NCI-H524 treated with DMSO at 0.1 percent for 48 hours (cell line): ENCODE results near the gene YRDC.
A peak's percentile ranks its signal among the peaks of the same experiment; 100 is the strongest.

Source experiments
- DNase-seq: peaks from one replicate; lab custom pipeline; 2025; lab: John Stamatoyannopoulos, UW

The YRDC gene

DNA sequence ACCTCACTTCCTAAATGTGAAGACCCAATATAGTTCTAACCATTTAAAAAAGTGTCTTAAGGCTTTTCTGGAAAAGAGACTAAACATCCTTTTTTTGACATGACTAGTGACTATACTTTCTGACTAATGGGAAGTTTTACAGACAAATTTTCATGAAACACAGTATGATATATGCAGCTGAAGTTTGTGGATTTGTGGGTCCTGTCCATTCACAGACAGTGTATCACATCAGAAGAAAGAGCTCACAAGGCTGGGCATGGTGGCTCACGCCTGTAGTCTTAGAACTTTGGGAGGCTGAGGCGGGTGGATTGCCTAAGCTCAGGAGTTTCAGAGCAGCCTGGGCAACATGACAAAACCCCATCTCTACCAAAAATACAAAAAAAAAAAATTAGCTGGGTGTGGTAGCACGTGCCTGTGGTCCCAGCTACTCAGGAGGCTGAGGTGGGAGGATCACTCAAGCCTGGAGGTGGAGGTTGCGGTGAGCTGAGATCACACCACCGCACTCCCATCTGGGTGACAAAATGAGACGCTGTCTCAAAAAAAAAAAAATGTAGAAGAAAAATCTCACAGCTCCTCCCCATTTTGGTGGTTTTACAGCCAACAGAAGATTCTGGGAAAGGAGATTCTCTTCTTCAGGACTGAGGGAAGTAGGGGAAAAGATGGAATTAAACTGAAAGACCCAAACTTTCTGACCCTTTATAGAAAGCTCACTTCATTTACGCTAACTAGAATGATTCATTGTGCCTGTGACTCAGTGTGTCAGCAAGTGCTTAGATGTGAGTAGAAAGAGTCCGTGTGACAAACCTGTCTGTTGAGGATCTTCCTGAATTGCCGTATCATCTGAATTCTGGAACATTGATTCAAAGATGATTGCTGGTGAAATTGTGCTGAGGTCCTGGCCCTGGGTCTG lies 15.2 kb upstream of the YRDC start:
- no peak for DNase-seq

DNA sequence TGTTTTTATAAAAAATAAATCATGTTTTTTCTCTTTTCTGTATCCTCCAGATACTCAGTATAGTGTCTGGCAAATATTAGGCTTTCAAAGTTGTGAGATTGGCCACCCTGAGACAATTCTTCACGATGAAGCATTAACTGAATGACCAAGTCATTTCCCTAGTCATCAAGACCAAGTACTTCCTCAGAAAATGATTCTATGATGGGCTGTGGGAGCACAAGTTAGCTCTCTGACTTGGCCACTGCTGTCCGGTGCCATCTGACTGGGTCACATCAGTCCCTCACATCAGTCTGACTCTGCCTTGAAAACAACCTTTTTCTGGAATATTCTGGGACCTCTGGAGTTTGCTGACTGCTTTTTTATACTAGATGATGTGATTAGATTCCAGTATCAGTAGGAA lies 13.5 kb upstream of the YRDC start:
- no peak for DNase-seq

DNA sequence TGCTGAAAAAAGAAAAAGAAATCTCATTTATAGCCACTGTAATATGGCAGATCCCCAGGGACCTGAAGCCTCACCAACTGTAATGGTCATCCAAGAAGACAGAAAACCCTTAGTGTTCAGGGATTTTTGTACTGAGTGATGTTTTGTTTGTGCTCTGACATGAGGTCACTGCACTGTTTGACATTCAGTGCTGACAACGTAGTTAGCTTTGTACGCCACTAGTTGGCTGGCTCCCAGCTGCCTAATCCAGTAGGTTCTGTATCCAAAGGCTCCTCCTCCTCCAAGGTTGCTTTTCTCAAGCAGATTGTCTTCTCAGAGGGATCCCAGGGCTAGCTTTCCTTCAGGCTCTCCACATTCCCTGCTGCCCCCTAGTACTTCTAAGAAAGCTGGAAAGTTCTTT lies 9.5 kb upstream of the YRDC start:
- DNase-seq = no peak

DNA sequence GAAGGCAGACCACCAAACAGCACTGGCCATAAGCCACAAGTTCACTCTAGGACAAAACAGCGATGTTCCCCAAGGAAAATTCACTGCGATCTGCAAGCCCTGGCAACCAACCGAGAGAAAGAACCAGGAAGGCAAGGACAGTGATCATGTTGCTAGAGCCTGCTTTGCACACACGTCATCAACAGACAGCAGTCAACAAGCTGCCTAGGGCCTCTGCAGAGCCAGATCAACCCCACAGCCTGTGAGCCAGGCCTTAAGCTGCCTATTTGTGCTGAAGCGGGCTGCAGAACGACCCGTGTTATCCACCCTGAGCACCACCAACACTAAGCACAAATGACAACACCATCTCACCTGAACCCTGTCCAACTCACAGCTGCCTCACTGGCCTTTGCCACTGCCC lies 6.2 kb upstream of the YRDC start:
- DNase-seq = no peak

DNA sequence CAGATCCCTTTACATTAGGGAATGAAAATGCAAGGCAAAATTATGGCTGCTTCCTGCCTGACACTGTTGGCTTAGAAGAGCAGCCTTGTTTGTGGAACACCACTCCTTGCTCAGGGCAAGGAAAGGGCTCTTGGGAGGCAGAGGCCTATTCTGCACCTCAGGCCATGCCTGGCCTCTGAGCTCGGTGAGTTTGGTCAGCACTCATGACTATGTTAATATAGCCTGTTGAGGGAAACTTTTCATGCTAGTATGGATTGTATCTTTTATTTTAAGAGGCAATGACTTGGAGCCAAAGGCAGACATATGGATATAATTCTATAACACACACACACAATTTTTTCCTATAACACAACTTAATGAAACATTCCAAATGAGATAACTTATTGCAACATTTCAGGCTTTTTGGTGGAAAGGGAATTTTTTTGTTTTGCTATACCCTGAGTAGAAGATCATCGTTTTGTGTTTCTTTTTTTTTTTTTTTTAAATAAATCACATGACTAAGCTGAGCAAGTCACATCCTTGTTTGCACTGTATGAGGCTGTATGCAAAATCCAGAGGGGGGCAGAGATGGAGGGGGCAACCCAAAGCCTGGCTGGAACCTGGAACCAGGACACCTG lies 5.6 kb upstream of the YRDC start:
- no peak for DNase-seq

DNA sequence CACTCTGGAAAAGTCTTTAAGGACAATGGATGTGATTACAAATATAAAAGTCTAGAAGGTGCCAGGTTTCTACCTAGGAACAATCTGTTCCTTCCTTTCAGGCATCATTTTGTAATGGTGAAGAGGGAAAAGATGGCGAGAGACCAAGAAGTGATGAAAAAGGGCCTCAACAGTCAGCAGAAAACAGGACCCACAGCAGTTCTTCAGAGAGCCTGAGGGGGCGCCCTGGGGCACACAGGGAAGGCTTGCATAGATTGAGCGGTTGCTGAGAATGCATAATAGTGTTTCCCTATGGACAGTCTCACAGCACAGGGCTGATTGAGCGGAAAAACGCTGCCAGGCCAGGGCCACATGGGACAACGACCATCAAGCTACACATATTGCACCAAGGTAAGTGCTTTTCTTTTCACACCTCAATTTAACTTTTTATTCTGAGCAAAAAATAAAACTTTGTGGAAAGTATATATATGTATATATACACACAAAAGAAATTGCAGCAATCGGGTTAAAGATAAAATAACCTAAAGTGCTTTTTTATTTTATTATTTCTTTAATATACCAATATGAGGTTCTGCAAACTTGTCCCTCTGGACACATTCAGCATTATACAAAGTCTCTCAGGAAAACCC lies 3.1 kb upstream of the YRDC start:
- DNase-seq = peak; percentile 27

DNA sequence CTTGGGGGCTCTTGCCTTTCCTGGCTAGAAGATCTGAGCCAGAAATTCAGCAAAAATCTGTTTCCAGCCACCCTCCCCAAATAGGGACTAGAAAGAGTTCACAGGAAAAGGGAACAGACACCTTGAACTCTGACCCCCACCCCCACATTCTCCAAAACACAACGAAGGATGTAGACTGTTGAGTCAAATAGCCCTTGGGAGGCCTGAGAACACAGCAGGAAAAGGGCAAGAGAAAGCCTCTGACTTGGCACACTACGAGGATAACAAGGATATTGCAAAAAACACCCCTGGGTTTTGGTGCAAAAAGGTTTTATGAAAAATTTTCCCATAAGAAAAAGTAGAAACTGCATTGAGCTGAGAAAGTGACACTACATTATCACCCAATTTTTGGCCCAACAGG lies 1.9 kb upstream of the YRDC start:
- no peak for DNase-seq

DNA sequence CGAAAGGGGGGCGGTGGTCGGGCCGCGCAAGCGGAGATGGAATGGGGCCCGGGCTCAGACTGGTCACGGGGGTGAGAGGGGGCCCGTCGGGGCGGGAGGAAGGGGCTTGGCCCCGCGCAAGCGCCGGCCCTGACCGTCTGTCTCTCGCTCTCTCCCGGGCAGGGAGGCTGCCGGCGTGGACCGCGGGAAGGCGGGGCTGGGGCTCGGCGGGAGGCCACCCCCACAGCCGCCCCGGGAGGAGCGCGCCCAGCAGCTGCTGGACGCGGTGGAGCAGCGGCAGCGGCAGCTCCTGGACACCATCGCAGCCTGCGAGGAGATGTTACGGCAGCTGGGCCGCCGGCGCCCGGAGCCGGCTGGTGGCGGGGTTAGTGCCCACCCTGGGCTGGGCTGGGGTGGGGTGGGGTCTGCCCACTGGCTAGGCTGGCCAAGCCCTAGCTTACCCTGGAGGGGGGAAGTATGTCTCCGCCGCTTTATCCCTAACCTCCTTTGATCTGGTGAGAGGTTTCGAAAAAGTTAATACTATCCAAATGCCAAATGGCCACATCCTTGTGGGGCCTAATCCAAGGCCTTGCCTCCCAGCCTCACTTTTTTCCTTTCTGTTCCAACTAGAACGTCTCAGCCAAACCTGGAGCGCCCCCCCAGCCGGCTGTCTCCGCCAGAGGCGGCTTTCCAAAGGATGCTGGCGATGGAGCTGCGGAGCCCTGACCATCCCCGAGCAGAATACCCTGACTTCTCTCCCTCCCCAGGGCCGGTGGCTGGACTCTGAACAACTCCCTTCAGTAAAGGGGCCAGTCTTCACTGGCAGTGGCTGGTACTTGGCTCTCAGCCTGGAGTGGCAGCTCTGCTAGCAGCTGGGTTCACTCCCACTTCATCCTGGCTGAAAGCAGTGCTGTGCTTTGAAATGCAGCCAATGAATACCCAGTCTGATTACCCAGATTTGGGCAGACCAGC lies 636 bp upstream of the YRDC start:
- DNase-seq = no peak

DNA sequence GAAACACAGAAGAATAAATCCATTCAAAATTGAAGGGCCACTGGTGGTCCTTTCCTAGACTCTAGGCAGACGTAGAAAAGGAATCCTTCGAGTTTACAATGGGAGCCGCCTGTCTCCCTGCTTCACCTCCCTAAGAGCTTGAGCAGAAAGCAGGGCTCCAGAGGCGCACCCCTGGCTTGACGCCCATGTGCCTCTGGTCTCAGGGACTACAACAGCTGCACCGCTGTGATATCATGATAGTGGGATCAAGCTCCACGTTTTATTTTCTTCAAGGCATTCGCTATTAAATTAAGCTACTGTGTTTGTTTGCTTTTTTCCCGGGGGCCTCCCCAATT lies 821 bp downstream of the YRDC start:
- no peak for DNase-seq

DNA sequence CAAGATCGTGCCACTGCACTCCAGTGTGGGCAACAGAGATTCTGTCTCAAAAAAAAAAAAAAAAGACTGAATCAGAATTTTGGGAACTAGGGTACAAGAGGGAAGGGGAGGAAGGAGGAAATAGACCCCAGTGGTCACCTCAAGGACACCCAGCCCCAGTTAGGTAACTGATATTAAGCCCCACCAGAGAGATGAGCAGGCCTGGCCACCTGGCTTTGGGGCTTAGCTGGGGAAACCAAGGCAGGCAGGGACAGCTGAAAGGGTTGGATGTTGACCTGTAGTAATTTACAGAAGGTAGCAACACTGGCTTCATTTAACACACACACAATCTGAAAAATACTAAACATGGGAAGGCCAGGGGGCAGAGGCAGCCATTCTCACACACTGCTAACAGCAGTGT lies 5.6 kb downstream of the YRDC start:
- no peak for DNase-seq

DNA sequence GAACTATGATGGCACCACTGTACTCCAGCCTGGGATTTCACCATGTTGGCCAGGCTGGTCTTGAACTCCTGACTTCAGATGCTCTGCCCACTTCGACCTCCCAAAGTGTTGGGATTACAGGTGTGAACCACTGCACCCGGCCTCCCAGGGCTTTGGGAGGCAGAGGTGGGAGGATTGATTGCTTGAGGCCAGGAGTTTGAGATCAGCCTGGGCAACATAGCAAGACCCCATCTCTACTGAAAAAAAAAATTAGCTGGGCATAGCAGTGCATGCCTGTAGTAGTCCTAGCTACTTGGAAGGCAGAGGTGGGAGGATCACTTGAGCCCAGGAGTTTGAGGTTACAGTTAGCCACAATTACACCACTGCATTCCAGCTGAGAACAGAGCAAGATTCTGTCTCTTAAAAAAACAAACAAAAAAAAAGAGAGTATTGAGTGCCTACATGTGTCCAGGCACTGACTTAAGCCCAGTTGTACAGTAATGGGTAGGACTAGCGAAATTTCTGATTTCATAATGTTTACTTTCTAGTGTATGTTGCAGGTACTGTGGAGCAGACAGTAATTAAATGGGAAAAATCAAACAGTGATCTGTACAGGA lies 10.2 kb downstream of the YRDC start:
- no peak for DNase-seq

DNA sequence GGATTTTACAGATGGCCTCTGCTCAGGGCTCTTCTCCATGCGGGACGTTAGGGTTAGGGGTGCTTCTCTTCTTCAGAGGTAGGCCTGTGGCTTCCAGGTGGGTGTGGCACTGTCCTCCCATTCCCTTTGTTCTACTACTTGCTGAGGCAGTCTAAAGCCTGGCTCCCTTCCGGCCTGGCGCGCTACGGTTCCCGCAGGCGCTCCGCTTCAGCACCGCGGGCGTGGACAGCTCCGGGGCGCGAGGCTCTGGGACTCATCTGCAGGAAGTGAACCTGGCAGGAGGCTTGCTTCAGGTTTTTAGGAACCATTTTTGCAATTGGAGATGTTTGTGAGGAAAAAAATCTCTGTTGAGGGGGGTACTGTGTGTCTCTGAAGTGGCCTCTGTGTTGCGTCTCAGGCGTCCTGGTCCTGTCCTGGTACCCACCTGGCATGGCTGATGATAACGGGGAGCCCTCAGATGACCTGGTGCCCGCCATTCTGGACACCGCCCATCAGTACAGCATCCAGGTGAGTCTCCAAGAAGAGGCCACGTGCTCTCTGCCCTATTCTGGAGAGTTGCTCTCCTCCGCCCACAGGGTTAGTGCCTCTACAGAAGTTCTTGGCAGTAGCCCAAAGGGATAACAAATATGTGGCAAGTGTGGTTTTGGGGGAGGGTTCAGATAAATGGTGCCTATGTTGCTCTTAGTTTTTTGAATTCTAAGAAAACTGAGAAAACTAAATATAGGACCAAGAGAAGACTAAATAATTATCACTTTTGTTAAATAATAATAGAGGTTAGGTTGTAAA lies 12.5 kb downstream of the YRDC start:
- DNase-seq = no peak

DNA sequence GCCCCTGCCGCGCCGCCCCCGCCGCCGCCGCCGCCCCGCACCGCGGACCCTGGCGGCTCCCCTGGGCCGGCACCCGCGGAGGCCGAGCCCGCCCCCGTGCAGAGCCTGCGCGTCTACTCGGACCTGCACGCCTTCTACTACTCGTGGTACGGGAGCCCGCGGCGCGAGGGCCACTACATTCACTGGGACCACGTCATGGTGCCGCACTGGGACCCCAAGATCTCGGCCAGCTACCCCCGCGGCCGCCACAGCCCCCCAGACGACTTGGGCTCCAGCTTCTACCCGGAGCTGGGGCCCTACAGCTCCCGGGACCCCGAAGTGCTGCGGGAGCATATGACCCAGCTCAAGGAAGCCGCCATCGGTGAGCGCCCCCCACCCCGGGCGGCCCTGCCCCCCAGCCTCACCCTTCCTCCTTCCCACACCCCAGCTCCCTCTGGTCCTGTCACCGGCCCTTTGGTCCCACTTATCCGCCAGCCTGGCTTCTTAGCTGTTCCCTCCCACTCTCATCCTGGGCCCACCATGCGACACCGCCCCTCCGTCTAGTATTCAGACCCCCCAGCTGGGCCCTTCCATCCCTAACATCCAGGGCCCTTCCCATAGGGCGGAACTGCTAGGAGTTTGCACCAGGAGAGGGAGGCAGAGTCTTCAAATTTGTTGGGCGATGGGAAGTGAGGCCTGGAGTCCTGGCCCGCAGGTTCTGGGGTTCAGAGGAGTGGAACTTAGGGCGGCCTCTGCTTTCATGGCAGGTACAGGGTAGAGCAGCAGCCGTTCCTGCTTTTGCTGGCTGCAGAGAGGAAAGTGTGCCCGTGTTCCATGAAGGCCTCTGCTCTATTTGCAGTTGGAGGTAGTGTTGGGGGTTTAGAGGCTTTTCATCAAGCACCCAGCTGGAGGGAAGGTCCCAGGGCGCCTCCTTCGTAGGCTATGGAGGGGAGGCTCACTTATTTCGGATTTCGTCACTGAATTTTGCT lies 13.4 kb downstream of the YRDC start:
- no peak for DNase-seq

DNA sequence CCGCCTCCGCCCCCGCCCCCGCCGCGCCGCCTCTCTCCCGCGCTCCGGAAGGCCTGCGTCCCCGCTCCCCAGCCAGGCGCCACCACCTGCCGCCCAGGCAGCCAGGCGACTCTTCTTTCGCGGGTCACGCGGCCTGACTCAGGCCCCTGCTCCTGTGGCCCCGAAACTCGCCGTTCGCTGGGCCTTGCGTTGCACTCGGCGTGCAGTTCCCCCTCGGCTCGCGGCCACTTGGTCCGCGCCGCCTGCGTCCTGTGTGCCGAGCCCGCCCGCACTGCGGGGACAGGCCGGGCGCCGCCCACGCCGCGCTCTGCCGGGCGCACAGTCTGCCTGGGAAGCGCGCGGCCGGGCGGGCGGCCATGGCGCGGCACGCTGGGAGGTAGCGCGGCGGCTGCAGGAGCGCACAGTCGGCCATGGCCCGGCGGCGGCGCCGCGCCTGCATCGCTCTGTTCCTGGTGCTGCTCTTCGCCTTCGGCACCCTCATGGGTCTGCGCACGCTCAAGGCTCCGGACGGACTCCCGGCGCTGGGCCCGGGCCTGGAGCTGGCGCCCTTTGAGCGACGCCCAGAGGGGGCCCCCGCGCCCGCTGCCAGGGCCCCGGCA lies 14.1 kb downstream of the YRDC start, which contains the start of gene MANEAL:
MANEAL (plus strand) TSS at position 75 of the 599 bp plus-strand sequence; CDS start at position 411, 336 bp downstream.
- no peak for DNase-seq

DNA sequence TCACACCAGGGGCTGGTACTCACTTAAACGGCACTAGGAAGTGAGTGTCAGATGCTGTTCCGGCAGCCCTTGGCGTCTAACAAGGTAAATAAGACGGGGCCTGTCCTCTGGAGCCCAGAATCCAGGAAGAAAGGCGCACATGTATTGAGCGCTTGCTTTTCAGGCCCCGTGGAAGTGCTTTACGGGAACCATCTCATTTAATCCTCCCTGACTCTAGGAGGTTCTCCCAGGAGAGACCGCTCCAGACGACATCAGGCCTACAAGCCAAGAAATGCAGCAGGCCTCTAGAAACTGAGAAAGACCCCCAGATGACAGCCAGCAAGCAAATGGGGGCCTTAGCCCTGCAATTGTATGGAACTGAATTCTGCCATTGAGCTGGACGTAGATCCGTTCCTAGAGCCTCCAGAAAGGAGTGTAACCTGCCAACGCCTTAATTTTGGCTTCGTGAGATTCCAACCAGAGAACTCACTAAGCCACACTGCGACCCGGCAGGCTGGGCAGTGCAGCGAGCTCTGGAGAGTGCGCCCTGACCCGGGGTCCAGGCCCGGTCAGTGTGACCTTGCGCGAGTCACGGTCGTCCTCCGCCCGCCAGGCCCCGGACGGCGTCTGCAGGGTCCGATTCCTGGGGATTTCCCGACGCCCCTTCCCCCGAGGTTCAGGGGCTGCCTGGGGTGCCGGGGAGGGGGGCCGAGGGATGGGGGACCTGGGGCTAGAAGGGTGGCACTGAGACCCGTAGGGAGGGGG lies 14.9 kb downstream of the YRDC start:
- no peak for DNase-seq

DNA sequence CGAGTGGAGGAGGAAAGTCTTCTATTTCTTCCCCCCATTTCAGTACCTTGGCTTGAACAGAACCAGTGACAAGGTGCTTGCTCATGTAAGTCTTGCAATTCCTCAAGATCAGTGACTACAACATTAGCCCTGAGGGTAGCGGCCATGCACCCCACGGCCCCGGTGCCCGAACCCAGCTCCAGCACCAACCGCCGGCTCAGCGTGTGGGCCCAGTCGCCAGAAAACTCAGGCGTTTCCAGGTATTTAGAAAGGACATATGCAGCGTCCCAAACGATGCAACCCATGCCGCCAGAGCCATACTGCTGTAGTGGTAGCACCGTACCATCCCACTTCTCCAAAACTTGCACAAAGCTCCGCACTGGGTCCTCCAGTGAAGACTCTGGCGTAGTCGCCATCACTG lies 25.5 kb downstream of the YRDC start:
- no peak for DNase-seq

DNA sequence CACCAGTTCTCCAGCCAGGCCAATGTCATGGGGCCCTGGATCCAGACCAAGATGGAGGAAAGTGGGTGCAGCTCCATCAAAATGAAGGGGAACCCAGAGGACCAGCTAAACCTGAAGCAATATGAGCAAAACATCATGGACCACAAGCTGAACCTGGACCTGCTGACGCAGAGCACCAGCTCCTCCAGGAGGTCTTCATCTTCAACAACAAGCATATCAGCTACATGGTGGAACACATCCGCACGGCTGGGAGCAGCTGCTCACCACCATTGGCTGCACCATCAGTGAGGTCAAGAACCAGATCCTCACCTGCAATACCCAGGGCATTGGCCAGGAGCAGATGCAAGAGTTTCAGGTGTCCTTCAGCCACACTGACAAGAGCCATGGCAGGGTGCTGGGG lies 29.4 kb downstream of the YRDC start:
- no peak for DNase-seq

DNA sequence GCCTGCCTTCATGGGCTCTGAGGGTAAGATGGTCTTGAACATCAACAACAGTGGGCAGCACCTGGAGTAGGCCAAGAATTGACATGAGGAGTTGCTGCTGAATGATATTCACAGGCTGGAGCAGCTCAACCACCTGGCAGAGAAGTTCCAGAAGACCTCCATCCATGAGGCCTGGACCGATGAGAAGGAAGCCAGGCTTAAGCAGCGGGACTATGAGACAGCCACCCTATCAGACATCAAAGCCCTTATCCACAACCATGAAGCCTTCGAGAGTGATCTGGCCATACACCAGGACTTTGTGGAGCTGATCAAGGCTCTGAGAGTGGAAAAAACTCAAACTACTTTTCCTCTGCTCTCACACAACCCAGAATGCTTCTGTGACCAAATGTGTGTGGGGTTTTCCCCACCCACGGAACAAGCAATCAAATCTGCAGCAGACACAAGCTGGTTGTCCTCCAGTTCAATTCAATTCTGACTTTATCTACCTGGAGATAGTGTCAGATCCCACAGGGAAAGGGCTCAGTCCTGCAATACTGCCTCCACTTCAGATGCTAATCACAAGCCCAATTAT lies 31.0 kb downstream of the YRDC start:
- no peak for DNase-seq
